GM23338 (cell line): Measurements from ENCODE around the gene VASN.

Experiments
- EZH2phosphoT487 ChIP-seq: fragments of 200-600 bp; sonication (generic); IDR thresholded peaks from one replicate; pipeline ENCODE4 v1.8.1; 2018; ENCODE audit warnings: antibody characterized with exemption; ENCODE audit not compliant: unreplicated experiment
- POLR2AphosphoS5 ChIP-seq: IDR thresholded peaks from 2 replicates; pipeline ENCODE4 v1.6.1; 2016; ENCODE audit warnings: antibody characterized with exemption, low read depth
- TF ChIP-seq, protein P1 (sequence below), 2 experiments: fragments of 200-600 bp in 1 of 2; sonication (generic) in 1 of 2; conservative IDR thresholded peaks; 2 replicates each; pipeline versions ENCODE4 v1.5.1 to v1.6.1; 2016 to 2017; ENCODE audit warnings: antibody characterized with exemption in 2 of 2, low read depth in 2 of 2, mild to moderate bottlenecking in 2 of 2, moderate library complexity in 1 of 2
- TF ChIP-seq, protein P2 (sequence below): IDR thresholded peaks from one replicate; pipeline ENCODE4 v1.6.1; 2018; ENCODE audit warnings: antibody characterized with exemption; ENCODE audit not compliant: unreplicated experiment

DNA sequence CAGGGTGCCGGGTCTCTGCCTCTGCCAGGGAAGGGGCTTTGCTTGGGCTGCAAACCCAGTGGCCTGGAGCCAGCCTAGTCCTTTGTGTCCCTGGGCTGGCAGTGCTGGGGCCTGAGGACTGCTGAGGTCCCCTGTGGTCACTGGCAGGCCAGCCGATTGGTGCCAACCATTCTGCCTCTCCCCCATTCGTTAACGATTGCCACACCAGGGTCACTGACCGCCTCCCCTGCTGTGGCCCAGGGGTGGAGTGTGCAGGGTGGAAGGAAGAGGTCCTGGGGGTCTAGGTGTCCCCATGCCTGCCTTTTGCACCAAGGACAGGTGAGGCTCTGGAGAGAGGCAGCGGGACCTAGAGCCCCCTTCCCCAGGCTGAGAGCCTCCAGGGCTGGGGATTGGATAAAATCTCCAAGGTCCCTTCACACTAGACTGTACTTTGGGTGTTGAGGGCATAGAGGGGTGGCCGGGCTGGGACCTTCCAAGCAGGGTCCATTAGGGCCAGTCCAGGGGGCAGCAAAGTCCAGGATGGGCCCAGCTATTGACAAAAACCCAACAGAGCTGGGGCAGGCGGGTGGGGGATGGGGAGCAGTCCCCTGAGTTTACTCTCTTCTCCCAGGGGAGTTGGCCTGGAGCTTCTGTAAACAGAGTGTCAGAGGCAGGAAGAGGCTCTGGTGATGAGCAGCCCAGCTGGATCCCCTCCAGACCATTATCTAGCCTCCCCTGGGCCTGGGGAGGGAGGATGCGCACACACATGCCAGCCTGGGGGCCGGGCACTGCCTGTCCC, 1.1 kb downstream of the VASN start:
- TF ChIP-seq, protein P1, sequence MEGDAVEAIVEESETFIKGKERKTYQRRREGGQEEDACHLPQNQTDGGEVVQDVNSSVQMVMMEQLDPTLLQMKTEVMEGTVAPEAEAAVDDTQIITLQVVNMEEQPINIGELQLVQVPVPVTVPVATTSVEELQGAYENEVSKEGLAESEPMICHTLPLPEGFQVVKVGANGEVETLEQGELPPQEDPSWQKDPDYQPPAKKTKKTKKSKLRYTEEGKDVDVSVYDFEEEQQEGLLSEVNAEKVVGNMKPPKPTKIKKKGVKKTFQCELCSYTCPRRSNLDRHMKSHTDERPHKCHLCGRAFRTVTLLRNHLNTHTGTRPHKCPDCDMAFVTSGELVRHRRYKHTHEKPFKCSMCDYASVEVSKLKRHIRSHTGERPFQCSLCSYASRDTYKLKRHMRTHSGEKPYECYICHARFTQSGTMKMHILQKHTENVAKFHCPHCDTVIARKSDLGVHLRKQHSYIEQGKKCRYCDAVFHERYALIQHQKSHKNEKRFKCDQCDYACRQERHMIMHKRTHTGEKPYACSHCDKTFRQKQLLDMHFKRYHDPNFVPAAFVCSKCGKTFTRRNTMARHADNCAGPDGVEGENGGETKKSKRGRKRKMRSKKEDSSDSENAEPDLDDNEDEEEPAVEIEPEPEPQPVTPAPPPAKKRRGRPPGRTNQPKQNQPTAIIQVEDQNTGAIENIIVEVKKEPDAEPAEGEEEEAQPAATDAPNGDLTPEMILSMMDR (conservative IDR thresholded peaks at IDR 0.05; ENCODE audit: low read depth in 2 of 2) = no peak
- TF ChIP-seq, protein P2, sequence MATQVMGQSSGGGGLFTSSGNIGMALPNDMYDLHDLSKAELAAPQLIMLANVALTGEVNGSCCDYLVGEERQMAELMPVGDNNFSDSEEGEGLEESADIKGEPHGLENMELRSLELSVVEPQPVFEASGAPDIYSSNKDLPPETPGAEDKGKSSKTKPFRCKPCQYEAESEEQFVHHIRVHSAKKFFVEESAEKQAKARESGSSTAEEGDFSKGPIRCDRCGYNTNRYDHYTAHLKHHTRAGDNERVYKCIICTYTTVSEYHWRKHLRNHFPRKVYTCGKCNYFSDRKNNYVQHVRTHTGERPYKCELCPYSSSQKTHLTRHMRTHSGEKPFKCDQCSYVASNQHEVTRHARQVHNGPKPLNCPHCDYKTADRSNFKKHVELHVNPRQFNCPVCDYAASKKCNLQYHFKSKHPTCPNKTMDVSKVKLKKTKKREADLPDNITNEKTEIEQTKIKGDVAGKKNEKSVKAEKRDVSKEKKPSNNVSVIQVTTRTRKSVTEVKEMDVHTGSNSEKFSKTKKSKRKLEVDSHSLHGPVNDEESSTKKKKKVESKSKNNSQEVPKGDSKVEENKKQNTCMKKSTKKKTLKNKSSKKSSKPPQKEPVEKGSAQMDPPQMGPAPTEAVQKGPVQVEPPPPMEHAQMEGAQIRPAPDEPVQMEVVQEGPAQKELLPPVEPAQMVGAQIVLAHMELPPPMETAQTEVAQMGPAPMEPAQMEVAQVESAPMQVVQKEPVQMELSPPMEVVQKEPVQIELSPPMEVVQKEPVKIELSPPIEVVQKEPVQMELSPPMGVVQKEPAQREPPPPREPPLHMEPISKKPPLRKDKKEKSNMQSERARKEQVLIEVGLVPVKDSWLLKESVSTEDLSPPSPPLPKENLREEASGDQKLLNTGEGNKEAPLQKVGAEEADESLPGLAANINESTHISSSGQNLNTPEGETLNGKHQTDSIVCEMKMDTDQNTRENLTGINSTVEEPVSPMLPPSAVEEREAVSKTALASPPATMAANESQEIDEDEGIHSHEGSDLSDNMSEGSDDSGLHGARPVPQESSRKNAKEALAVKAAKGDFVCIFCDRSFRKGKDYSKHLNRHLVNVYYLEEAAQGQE = no peak
- TF ChIP-seq EZH2phosphoT487 (no peak), POLR2AphosphoS5 (no peak)
